GM21447 (cell line): ENCODE measurements around the gene RILPL1.
"Not testable (repeated sequence)": the region's sequence is repeated elsewhere in the genome, so short reads cannot be mapped to it uniquely, and the experiment has no call there.

Source experiments
- ATAC-seq: cut with Tn5 transposase; IDR thresholded peaks from one replicate; pipeline ENCODE4 v1.9.1; 2021; ENCODE audit not compliant: unreplicated experiment

Gene RILPL1

GRCh38 chr12:123533672-123534643 lies at the start of gene RILPL1:
TSS of gene RILPL1 (minus strand) at chr12:123533719. CDS start at chr12:123533482, 237 bp downstream.
- ATAC-seq: no peak

- ATAC-seq: no peak
Measured at GRCh38 chr12:123580772-123581171, 47.3 kb upstream of the RILPL1 start.

GRCh38 chr12:123578829-123579228 lies 45.3 kb upstream of the RILPL1 start:
- not testable (repeated sequence) for ATAC-seq

GRCh38 chr12:123578243-123578642 lies 44.7 kb upstream of the RILPL1 start:
- no peak for ATAC-seq

- no peak for ATAC-seq
Measured at GRCh38 chr12:123576611-123577010, 43.1 kb upstream of the RILPL1 start.

- no peak for ATAC-seq
Measured at GRCh38 chr12:123573870-123574269, 40.4 kb upstream of the RILPL1 start.

- ATAC-seq: no peak
Measured at GRCh38 chr12:123572391-123572790, 38.9 kb upstream of the RILPL1 start.

GRCh38 chr12:123571343-123571813 lies 37.9 kb upstream of the RILPL1 start:
- no peak for ATAC-seq

GRCh38 chr12:123559468-123559867 lies 25.9 kb upstream of the RILPL1 start:
- ATAC-seq: no peak

GRCh38 chr12:123558487-123558886 lies 25.0 kb upstream of the RILPL1 start:
- not testable (repeated sequence) for ATAC-seq

GRCh38 chr12:123554843-123555242 lies 21.3 kb upstream of the RILPL1 start:
- not testable (repeated sequence) for ATAC-seq

GRCh38 chr12:123554136-123554535 lies 20.6 kb upstream of the RILPL1 start:
- not testable (repeated sequence) for ATAC-seq

- ATAC-seq: no peak
Measured at GRCh38 chr12:123550700-123551099, 17.2 kb upstream of the RILPL1 start.

- ATAC-seq: no peak
Measured at GRCh38 chr12:123548107-123548506, 14.6 kb upstream of the RILPL1 start.

- no peak for ATAC-seq
Measured at GRCh38 chr12:123546281-123546680, 12.8 kb upstream of the RILPL1 start.

GRCh38 chr12:123543541-123543940 lies 10.0 kb upstream of the RILPL1 start:
- ATAC-seq: no peak

- ATAC-seq: no peak
Measured at GRCh38 chr12:123540899-123541662, 7.6 kb upstream of the RILPL1 start.

- ATAC-seq: not testable (repeated sequence)
Measured at GRCh38 chr12:123535952-123536351, 2.4 kb upstream of the RILPL1 start.

GRCh38 chr12:123532808-123533649 lies 490 bp downstream of the RILPL1 start:
- no peak for ATAC-seq

- ATAC-seq: no peak
Measured at GRCh38 chr12:123532019-123532418, 1.5 kb downstream of the RILPL1 start.

- ATAC-seq: no peak
Measured at GRCh38 chr12:123531091-123531490, 2.4 kb downstream of the RILPL1 start.
